HG03354 (cell line): Measurements from ENCODE around the gene NEK7.

ENCODE experiments used
- ATAC-seq: cut with Tn5 transposase; IDR thresholded peaks from one replicate; pipeline ENCODE4 v1.9.1; 2021; ENCODE audit warnings: mild to moderate bottlenecking; ENCODE audit not compliant: unreplicated experiment, poor library complexity, severe bottlenecking

NEK7 gene

DNA sequence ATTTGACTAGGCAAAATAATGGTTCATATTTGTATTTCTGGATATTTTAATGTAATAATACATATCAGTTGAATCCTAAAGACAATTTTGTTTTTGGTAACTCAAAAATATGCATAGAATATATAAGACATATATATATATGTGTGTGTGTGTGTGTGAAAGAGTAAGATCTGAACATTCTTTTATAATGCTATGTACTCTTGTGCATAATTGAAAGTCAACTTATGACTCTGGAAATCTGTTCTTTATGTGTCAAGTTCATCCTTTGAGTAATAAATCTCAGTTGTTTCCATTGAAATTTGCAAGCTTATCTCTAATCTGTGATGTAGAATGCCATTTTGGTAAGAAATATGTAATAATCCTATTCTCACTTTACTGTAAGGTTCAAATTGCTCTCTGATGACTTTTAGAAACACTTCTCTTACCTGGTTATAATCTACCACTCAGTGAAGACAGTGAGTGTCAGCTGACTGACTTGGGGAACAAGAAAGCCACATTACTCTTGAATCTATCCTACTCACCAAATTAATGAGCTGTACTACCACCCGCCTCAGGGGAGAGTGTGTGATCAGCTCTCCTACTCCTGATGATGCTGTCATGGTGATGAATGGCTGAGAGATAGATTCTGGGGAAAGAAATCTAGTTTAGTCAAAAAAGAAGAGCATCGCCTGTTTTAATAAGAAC lies 15.0 kb upstream of the NEK7 start:
- ATAC-seq = no peak

DNA sequence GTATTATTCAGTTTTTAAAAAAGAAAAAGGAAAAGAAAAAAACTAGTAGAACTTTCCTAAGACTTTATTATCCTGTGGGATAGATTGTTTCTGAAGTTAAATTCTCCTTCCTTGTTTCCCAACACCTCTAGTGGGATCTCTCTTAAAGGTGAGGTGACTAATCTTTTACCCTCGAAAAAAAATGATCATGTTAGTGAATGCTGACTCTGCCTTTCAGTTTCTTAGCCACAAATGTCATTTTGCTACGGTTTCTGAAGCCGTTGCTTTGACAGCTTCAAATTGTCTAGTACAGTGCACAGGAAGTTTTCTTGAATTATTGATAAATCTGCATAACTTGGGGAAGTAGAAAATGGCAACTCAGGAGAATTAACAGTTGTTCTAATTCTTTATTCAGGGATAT lies 13.0 kb upstream of the NEK7 start:
- ATAC-seq = peak; percentile 66

DNA sequence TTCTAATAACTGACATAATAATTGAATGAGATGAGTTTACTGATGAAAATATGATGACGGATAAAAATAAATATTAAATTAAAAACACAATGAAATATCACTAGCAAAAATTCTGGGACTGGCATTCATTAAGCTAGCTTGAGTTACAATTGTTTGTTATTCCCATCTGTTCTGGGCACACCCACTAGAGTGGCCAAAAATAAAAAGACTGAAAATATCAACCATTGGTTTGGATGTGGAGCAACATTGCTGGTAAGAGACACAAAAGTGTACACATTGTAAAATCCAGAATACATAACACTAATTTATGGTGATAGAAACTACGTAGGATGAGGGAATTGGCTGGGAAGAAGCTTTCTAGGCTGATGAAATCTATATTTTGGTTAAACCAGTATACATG lies 9.6 kb upstream of the NEK7 start:
- ATAC-seq = no peak

DNA sequence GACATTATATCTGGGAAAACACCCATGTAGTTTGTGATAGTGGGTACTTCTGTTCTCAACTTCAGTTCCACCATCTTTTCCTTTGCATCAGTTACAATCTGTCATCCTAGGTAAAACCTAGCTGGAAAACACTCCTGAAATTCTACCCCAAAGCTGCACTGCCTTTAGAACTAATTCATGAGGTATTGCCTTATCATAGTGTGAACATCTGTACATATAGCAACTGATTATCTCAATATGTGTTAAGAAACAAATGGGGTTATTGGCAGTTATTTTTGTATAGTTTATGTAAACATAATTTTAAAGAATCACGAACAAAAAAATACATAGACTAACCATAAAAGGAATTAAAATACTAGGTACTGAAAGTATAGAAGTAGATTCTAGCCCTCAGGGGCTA lies 6.4 kb upstream of the NEK7 start:
- ATAC-seq = no peak

DNA sequence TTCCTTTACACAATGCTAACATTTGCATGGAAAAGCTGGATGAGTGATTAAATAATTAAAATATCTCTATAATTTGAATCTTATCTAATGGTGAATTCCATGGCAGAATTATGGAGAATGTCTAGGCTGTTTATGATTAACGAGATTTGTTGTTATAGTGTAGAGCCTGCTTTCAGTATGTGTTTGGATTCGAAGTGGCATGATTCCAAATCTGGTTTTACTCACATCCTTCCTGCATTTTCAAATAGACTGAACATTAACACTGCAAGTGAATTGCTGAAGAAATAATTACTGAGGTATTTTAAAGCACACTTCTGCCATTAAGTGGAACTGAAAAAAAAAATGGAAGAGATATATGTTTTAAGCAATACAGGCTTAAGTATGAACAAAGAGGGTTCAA lies 5.1 kb upstream of the NEK7 start:
- no peak for ATAC-seq

DNA sequence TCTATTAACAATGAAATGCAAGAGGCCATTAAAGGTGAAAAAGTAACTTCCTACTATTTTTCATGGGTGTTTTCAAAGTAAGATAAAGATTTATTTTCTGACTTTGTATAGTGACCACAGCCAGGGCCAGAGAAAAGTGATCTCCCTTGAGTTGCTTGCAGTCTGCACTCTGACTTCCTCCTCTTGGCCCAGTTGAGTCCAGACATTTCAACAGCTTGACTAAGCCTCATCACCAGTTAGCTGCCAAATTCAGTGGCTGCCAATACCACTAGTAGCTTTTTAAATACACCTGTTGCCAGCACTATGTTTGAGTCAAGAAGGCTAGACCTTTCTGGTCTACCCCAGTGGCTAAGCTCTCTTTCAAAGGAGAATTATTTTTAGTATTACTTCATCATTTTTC lies 3.7 kb upstream of the NEK7 start:
- no peak for ATAC-seq

DNA sequence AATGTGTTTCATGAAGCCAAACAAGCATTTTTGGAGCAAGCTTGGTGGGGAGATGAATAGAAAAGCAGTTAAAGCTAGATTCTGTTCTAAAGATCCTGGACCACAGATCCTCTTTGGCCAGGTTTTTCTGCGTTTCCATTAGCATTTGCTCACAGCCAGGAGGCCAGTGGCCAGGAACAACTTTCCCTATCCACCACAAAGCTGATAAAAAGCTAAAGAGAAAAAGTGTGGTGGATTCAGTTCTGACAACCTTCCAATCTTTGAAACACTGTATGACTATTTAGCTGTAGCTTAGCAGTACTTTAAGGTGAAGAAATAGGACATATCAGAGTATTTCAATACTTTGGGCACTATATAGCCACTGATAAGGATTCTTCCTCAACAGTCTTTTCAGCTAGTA lies 3.0 kb upstream of the NEK7 start:
- ATAC-seq = no peak

DNA sequence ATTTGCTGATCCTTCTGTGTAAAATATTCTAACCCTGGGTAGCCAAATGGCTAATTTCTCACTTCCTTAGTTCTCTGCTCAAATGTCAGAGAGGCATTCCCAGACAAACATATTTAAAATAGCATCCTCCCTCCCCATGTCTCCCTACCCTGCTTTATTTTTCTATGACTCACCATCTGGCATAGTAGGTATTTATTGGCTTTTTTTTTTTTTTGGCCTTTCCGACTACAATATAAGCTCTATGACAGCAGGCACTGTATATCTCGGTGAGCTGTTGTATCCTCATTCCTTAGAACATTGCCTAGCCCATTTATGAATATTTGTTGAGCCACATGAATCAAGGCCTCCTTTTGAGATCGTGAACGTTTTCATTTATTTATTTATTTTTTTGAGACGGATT lies 1.5 kb upstream of the NEK7 start:
- ATAC-seq = no peak

DNA sequence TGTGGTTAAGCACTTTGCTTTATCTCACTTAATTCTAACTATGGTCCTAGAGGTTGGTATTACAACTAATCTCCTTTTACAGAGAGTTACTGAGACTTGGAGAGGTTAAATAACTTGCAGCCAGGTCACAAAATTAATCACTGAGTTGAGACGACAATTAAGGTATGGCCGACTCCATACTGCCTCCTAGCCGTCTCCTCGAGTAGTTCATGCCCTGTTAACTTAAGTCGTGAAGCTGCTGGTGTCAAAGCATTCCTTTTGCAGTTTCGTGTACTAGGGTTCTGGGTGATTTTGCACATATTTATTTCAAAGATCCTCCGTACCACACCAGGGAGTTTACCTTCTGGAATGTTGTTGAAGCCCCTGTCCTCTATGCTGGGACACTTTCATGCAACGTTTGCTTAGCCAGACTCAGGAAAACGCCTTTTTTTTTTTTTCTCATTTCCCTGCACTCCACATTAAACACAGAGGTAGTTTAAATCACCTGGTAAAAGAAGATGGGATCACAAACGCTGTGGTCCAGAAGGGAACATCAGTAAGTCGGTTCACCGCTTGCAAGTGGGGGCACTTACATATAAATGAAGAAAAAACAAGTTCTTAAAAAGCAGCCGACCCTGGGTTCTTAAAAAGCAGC lies 570 bp upstream of the NEK7 start:
- ATAC-seq = peak; percentile 33

DNA sequence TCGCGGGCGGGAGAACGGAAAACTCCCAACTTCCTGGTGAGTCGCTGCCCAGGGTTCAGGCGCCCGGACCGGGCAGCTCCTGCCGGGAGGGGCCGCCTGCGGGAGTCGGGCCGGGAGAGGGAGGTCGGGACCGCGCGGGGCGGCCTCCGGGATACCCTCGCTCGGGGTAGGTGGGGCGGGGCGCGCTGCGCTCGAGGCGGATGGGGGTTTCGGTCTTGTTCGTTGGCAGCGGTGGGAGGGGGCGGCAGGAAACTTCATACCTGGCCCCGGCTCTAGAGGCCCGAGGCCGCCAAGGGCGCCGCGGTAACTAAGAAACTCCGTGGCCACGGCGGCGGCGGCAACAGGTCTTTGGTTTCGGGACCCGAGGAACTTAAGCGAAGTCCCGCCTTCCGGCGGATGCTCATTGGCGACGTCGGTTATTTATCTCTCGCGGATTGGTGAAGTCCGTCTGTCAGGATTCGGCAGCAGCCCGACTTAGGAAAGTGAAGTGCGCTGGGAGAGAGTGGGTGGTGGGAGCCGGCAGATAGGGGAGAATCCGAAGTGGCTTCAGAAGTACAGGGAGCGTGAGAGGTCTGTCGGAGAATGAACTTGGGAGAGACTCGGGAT lies 546 bp downstream of the NEK7 start:
- ATAC-seq = peak; percentile 55

DNA sequence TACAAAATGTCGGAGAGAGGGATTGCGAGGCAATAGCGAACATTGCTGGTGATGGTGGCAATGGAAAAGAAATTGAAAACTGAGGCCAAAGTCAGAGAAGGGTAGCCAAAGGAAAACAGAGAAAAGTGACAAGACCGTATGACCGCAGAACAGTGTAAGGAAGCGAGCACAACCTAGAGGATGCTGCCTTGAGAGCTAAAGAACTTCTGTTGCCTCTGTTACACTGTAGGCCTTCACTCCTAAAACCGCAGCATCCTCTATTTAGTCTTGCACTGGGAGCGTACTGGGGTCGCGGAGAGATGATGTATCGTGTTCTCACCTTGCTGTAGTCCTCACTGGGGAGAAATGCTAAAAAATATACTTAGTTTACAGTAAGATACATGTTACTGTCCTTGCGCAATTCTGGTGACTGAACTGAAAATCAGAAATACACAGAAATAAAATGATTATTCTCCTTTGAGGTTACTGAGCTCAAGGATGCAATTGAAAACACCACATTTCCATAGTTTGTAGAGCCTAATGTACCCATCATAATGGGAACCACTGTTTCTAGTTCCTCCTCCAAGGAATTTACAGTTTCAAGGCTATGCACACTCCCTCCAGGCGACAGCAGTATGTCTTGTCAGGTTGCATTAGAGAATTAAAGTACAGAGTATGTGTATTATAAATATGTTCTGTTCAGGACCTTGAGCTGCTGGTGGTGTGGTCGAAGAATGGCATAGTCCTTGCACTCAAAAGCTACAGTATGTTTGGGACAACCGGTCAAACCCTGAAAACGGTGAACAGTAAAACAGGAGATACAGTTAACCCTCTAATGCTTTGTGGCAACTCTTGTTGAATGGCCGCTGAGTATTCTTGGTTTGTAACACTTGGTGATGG lies 1.3 kb downstream of the NEK7 start:
- ATAC-seq = no peak

DNA sequence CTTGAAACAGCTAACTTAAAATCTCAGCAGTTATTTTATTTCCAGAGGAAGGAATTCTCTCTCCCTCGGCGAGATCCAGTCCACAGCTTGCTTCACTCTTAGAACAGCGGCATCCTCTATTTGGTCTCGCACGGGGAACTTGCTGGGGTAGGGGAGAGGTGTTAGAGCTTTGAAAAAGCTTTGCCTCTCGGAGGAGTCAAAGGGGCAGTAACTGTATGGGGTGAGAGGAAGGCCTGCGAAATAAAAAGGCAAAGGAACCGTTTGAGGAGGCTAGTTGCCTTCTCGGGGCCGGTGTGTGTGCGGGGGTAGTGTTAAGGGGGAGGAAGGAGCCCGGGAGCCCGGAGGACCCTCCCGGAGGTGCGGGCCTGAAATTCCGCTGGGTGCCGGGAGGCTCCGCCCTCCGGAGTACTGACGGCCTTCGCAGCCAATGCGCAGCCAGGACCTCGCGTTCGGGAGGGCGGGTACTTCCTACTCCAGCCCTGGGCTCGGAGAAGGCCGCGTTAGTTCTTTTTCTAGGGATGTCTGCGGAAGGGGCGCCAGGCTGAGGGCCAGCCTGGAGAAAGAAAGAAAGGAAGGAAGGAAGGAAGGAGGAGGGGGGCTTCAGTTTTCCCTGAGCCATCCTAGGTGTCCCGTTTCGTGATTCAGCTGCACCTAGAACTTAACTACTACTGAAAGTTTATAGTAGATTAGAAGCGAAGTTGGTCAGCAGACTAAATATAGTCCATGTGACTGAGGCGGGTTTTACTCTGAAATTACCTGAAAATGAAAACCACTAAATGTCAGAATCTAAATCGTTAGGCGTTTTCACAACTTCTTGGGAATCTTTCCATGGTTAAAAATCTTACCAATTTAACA lies 2.2 kb downstream of the NEK7 start:
- peak; percentile 71 for ATAC-seq

DNA sequence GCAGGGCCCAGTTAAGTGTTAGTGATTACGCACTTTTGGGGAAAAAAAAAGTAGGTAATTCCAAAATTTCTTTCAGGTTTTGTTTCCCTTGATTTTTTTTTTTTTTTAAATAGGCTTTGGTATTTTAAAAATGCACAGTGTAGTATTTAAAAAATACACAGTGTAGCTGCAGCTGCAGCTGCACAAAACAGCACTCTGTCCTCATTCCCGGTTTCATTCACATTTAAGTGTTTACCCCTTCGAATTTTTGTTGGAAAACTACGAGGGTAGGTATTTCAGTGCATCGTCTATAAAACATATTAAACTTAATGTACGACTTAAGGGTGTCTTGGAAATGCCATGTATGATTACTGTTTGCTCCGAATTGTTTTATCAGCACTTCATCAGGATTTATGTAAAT lies 3.4 kb downstream of the NEK7 start:
- ATAC-seq = no peak

DNA sequence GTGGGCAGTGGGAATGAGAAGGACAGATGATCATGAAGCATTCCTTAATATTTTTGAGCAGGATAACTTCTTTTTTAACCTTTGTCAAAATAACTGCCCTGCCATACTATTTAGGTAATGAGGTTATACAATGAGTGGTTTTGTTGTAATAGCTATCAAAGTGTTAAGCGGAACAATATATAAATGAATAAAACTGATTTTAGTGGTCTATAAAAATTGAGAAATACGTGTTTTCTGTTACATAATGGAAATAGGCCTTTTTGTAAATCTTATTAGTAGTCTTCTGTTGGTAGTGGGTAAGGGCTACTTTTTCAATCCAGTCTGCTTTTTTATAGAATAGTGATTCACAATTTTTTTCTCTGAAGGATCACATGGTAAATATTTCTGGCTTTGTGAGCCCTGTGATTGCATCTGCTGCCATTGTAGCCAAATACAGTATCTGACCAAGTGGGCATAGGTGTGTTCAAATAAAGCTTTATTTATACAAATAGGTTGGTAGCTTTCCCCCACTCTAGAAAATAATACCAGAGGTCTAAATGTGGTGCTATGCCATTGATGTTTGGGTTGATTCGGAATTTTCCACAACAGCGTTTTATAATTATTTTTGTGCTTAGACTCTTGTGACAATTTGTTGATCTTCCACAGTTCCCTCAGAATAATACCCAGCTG lies 4.3 kb downstream of the NEK7 start:
- ATAC-seq = no peak

DNA sequence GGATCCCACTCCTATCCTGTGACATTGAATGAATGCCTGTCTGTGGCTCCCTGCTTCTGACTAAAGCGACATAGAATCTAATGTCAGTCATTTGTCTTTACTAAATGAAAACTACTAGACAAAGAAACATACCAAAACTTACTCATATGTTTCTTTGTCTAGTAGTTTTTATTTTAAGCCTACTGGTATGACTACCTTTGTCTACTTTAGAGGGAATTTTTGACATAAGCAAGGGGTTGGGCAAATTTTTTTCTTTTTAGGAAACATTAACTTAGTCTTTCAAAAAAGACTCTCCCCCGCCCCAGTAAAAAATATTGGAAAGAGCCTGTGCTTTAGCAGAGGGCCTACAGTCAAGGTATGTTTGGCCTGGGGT lies 4.9 kb downstream of the NEK7 start:
- ATAC-seq = no peak

DNA sequence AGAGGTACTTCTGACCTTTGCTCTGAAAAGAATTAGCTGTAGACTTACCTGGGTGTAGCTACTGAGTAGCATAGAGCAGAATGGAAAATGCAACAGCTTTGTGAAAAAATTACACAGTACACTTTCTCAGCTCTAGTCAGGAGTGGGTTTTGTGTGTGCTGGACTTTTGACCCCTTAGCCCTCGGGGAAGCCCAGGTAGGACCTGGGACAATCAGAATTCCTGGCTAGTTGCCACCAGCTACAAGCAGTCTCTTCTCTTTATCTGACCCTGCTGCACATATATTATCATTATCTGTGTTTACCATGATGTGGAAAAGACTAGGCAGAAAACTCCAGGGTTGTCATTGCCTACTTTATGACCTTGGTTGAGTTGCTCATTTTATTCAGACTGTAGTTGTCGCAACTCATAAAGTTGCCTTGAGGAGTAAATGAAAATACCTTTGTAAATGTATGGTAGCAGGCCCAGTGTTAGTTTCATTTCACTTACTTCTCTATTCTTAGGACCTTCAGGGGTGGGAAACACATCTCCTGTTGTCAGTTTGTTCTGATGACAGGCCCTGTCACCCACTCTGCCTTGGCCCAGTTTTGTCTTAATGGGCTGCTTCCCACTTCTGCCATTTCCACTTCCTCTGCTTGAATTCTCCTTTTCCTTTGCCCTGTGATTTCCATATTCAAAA lies 5.4 kb downstream of the NEK7 start:
- ATAC-seq = peak; percentile 10

DNA sequence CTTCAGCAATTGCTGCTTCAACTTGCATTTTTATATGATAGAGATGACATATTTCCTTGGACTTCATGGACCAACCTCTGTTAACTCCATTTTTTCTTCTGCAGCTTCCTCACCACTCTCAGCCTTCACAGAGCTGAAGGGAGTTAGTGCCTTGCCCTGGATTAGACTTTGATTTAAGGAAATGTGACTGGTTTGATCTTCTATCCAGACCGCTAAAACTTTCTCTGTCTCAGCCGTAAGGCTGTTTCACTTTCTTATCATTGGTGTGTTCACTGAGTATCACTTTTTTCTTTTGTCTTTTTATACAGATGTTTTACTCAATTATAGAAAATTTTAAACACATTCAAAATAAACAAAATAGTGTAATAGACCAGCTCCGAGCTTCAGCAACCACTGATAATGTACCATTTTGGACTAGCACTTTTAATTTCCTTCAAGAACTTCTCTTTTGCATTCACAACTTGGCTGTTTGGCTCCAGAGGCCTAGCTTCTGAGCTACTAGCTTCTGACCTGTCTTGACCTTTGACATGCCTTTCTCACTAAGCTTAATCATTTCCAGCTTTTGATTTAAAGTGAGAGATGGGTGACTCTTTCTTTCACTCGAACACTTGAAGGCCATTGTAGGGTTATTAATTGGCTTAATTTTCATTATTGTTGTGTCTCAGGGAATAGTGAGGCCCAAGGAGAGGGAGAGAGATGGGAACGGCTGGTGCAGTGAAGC lies 9.3 kb downstream of the NEK7 start:
- peak; percentile 39 for ATAC-seq

DNA sequence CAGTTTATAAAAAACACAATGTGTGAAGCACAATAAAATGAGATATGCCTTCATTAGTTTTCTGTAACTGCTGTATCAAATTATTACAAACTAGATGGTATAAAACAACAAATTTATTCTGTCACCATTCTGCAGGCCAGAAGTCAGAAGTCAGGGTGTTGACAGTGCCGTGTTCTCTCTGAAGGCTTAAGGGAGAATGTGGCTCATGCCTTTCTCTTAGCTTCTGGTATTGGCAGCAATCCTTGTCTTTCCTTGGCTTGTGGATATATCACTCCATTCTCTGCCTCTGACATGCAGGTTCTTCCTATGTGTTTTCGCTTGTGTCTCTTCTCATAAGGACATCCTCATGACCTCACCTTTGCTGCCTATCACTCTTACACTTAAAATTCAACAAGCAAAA lies 10.1 kb downstream of the NEK7 start:
- no peak for ATAC-seq
